GM21360 (cell line): ENCODE results near the gene CFAP298.
"Not testable (repeated sequence)": the region's sequence is repeated elsewhere in the genome, so short reads cannot be mapped to it uniquely, and the experiment has no call there.

Experiments used
- ATAC-seq: cut with Tn5 transposase; IDR thresholded peaks from one replicate; pipeline ENCODE4 v1.9.1; 2021; ENCODE audit warnings: mild to moderate bottlenecking, moderate library complexity; ENCODE audit not compliant: unreplicated experiment

Gene CFAP298, protein sequence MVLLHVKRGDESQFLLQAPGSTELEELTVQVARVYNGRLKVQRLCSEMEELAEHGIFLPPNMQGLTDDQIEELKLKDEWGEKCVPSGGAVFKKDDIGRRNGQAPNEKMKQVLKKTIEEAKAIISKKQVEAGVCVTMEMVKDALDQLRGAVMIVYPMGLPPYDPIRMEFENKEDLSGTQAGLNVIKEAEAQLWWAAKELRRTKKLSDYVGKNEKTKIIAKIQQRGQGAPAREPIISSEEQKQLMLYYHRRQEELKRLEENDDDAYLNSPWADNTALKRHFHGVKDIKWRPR

DNA sequence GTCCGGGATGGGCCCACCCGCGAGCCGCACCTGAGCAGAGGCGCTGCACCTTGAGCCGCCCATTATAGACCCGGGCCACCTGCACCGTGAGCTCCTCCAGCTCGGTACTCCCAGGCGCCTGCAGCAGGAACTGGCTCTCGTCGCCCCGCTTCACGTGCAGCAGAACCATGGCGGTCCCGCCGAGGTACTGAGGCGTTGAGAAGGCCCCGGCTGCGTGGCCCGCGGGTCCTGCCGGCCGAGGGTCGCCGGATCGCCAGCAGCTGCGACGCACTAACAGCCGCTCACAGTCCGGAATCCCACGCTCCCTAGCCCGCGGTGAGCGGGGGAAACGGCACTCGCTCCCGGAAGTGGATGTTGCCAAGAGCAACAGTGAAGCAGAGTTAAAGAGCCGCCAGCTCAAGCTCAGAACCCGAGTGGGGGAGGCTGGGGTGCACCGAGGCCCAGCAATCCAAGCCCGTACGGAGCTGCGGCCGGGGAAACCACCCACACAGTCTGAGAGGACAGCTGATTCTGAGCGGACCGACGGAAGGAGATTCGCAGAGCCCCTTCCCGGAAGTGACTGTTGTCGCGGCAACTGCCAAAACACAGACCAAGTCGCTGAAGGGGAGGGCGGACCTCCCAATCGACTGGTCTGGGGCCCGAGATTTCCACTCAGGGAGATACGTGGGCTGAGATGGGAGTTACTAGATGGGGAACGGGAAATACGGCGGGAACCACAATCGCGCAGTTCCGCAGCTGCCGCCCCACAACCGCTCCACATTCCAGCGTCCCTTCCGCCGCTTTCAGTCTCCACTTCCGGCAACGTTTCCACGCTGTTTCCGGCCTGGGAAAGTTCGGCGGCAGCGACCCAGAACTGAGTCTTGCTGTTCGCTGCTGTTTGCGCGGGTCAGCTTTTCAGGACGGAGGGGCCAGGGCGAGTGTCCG is at the start of gene CFAP298:
TSS of gene CFAP298 (minus strand) at position 303 of the 924 bp plus-strand sequence. CDS start at position 169, 134 bp downstream.
- ATAC-seq: peak; percentile 95

DNA sequence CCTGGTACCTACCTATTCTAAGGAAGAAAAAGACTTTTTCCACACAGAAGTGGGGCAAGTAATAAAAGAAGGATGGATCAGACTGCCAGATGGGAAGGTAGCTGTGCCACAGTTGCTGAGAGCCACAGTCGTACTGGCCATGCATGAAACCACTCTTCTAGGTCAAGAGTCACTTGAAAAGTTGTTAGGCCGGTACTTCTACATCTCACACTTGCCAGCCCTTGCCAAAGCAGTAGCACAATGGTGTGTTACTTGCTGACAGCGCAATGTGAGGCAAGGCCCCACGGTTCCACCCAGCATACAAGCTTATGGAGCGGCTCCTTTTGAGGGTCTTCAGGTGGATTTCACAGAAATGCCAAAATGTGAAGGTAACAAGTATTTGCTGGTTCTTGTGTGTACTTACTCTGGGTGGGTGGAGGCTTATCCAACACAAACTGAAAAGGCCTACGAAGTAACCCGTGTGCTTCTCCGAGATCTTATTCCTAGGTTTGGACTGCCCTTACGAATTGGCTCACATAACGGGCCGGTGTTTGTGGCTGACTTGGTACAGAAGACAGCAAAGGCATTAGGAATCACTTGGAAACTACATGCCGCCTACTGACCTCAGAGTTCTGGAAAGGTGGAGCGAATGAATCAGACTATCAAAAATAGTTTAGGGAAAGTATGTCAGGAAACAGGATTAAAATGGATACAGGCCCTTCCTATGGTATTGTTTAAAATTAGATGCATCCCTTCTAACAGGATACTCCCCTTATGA is 49.0 kb upstream of the CFAP298 start:
- not testable (repeated sequence) for ATAC-seq

DNA sequence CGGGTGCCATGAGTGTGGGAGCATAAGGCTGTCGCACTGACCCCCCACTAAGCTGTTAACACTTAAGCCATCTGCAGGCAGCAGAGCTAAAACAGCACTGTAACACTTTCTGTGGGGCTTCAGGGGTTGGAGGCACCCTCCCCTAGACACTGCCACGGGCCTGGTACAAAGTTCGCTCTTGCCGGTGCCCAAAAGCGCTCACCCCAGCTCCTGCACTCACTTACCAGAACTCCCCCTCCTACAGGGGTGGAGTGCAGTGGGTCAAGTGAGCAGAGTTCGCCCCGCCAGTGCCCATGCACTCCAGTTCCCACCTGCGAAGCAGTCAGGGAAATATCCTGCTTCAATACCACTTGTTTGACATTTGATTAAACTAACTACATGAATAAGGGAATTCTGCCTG is 46.3 kb upstream of the CFAP298 start:
- ATAC-seq: no peak

DNA sequence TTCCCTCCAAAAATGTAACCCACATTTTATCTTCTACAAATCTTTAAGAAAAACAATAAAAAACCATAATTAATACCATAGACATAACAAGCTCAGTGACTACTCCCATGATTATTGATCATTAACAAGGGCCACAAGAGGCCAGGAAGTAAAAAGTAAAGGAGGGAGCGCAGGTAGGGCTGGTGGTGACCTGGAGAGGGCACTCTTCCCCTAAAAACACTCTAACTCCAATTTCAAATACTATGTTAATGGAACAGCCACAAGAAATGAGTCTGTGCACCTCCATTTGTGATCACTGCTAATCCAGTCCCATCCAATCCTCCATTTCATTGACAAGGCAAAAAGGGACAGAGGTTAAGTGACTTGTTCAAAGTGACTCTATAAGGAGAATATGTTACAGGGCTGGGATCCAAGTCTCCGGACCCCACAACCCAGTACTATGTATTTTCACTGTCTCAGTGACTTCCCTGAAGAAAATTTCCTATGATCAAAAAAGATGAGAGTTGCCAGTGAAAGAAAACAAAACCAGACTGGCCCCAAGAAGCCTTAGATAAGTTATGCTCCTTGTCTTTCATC is 41.2 kb upstream of the CFAP298 start:
- ATAC-seq: no peak

DNA sequence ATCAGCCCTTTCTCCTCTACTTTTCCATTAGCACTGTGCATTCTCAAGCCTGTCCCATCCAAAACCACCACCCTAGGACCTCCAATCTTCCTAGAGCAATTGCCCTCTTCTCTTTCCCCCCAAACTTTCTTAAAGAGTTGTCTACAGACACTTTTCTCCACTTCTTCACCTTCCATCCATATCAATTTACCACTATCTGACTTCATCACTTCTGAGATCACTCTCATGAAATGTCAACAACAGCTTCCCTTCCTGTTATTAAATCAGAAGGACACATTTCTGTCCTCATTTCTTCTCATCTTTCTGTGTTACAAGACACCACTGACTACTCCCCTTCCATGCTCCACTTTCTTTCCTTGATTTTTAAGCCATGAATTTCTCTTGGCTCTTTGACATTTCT is 36.0 kb upstream of the CFAP298 start:
- ATAC-seq: no peak

DNA sequence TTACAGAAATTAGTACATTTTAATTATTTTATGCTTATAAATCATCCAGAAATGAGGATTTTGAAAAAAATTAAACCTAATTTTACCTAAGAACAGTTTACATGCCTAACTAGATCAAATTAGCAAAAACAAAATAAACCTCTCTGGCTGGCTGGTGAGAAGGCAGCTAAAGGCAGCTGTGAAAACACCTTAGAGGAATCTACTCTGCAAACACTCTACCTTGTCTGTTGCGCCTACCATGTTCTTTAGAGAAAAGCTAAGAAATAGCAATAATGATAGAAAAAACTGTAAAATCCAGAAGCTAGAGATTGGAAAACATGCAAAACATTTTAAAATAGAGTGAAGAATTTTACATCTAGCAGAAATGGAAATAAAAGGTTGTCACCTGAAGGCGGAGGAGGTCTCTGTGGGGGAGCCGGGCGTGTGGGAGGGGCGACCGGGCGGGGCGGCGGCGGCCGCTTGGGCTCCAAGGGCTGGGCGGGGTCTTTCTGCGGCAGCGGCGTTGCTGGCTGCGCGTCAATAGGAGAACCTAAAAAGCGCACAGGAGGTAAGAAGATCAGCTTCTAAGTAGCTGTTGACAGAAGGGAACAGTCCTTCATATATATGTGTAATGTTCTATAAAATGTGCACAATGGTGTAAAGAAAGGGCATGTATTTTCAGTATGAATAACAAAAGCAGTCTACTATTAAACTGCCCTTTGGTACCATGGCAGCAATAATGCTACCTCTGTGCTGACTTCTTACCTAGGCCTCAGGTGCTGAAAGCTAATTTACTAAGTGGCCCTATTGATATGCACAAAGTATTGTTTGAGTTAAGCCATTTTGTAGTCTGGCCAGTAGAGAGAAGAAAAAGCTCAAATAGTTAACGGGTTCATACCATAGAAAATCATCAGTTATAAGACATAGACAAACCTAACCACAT is 33.3 kb upstream of the CFAP298 start:
- ATAC-seq: no peak

DNA sequence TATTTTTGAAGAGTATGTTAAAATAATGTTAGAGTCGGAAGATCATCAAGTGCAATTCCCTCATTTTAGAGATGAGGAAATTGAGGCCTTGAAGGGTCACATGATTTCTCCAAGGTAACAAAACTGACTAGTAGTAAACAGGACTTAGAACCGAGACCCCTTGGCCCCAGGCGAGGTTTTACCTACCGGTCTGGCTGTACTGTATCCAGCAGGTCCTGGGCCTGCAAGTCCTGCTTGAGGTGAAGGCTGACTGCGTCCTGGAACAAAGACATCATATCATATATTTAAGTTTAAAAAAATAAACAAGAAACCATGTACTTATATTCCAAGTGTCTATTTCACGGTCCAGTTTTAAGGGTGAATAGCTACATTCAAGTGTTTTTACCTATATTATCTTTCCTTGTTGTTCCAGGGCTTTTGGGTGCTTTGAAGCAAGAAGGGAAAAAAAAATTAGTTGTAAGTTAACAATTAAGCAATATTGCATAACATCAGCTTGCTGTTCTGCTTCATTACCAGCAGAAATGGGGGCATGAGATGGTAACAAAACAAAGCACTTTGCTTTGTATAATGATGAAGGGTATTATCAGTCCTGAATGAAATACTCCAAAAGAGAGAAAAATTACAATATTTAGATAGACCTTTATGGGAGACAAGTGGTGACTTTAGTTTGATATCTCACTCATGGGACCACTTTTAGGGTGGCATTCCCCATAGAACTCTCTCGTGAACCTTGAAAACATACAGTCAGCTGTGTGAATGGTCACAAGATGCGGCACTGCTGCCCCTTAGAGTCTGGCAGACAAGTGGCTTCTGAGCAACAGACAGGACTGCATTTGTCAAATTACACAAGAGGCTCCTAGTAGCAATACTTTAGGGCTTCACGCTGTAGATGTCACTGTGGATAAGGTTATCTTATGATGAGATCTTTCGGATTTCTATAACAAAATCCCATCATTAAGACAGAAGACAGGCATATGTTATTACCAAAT is 29.8 kb upstream of the CFAP298 start:
- ATAC-seq: no peak

DNA sequence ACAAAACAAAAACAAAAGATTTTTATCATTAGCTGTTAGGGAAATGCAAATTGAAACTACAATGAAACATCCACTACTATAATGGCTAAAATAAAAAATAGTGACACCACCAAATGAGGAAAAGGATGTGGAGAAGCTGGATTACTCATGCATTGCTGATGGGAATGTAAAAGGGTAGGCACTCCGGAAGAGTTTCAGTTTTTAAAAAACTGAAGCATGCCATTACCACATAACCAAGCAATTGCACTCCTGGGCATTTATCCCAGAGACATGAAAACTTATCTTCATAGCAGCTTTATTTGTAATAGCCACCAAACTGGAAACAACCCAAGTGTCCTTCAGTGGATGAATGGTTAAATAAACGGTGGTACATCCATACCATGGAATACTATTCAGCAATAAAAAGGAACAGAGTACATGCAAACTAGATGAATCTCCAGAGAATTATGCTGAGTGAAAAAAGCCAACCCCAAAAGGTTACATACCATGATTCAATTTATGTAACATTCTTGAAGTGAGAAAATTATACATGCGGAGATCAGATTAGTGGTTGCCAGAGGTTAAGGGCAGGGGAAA is 14.5 kb upstream of the CFAP298 start:
- ATAC-seq: no peak

DNA sequence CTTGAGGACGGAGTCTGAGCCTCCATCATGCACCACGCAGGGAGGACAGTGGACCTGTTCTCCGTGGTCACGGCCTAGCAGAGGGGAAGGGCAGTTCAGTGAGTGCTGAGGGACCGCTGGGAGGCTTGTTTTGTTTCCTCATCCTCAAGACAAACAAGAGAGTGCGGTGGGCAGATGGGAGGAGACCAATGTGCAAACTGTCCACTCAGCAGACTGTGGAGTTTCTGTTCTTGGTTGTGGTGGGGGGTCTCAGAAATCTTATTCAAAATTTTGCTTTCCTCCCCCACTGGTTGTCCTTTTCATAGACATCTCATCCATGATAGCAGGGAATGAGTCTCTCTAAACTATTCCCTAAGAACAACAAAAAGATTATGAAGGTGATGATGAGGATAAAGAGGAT is 6.0 kb upstream of the CFAP298 start:
- ATAC-seq: not testable (repeated sequence)

DNA sequence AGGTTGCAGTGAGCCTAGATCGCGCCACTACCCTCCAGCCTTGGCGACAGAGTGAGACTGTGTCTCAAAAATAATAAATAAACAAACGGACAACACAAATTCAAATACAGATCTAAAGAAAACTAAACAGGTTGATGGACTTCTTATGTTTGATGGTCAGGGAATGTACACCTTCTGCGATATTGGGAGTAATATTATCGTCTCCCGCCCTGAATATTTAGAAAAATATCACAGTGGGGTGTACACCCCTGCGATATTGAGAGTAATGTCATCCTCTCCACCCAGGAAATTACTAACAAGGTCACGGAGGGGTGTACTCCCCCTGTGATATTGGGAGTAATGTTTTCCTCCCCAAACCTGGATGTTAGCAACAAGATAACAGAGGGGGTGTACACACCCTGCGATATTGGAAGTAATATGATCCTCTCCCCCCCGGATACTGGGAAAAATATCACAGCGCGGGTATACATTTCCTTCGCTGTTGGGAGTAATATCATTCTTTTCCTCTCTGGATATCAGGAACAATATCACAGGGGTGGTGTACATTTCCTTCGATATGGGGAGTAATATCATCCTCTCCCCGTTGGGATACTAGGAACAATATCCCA is 1.4 kb upstream of the CFAP298 start:
- ATAC-seq: no peak

DNA sequence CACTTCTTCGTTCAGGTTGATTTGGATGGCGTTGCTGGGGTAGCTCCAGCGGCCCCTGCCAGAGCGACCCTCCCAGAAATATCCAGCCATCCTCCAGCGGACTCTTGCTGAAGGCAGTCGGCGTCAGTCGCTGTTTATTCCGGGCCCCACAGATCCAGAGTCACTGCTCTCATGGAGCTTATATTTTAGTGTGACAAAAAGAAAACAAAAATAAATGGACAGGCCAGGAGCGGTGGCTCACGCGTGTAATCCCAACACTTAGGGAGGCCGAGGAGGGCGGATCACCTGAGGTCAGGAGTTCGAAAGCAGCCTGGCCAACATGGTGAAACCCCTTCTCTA is 791 bp upstream of the CFAP298 start:
- ATAC-seq: no peak

DNA sequence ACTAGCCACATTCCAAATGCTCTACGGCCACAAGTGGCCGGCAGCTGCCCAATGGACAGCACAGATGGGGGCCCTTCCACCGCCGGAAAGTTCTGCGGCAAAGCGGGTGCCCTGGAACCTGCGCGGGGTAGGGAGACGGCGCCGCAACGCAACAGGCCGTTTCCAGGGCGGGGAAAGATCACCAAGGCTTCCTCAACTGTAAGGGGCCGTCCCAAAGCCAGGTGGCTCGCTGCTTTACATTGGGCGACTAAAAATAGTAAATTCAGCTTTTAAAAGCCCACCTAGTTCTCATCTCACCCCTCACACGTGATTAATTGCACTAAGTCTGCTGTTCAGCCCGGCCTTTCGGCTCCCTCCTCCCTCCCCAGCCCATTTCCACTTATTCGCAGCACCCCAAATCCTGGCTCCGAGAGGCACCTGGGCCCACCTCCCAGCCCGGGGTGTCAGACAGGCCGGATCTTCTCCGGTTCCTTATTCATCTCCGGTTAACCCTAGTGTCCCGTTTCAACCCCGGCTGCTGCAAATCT is 643 bp downstream of the CFAP298 start:
- no peak for ATAC-seq

DNA sequence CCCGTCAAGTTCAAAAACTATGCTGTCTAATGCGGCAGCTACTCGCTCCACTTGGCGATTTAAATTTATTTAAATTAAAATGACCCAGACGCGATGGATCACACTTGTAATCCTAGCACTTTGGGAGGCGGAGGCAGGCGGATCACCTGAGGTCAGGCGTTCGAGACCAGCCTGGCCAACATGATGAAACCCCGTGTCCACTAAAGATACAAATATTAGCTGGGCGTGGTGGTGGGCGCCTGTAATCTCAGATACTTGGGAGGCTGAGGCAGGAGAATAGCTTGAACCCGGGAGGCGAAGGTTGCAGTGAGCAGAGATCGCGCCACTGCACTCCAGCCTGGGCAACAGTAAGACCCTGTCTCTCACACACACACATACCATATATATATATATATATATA is 1.2 kb downstream of the CFAP298 start:
- ATAC-seq: not testable (repeated sequence)

DNA sequence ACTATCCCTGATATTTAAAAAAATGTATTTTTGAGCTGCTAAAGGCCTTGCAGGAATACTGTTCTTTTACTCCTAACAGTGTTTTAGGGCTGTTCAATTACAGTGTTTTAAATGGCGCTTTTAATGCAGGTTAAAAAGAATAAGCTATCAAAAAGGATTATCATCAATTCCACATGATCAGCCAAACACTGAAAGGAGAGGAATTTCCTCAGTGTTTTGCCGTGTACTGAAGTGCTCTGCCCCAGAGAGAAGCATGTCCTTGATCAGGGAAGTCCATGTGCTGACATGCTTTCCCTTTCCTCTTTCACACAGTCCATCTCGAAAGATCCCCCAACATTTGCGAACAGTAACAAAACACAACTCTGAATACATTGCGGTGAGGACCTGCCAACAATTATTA is 3.3 kb downstream of the CFAP298 start:
- ATAC-seq: no peak

DNA sequence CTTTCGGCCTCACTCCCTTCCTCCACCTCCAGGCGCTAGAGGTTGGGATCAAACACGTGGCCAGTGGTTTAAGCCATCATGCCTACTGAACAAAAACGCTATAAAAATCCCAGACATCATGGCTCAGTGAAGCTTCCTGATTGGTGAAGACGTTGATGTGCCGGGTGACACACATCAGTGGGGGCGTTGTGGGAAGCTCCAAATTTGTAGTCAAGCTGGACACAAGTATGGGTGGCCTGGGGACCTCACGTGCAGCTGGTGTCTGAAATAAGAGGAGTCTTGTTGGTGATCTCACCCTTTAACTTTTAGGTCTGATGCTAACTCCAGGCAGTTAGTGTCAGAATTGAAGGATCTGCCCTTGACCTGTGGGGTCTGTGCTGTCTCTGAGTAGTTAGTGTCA is 6.7 kb downstream of the CFAP298 start:
- ATAC-seq: no peak

DNA sequence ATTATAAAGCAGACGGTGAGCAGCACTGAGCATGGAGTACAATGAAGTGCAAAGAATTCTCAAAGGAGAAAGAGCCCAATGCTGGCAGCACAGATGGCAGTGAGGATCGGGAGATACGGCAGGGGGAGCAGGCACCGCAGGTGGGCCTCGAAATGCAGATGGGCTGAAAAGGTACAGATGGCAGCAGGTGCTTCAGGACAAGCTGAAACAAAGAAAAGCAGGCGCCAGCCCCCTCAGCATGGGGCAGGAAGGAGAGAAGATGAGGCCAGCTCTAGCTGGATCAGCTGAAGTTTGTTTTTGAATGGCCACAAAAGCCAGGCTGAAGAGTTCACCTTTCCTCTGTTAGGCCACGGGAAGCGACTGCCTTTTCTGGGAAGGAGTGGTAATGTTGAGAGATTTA is 7.7 kb downstream of the CFAP298 start:
- ATAC-seq: no peak

DNA sequence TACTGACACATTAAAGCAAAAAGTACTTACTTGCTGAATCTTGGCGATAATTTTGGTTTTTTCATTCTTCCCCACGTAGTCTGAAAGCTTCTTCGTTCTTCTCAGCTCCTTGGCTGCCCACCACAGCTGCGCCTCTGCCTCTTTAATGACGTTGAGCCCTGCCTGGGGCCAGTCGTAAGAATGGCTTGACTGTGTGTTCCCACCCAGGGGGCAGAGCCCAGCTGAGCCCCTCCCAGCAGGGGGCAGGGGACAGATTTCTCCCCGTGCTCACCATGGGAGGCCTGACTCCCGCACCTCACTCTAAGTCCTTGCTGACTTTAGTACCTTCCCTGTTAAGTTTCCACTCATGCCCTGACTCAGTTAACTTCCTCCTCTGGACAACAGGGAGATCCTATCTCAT is 9.0 kb downstream of the CFAP298 start:
- ATAC-seq: no peak

DNA sequence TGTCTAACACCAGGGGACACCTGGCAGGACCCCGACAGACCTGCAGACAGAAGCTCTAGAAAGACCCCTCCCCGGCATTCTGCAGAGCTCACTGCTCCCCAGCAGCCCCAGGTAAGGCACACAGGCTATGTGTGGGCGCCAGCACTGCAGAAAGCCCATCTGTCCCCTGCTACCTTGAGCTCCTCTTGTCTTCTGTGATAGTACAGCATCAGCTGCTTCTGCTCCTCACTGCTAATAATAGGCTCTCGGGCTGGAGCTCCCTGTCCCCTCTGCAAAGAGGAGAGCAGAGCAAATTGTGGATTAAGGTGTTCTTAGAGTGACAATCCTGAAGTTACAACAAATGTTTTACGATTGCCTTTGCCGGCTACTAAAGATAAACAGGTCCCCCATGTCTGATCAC is 10.1 kb downstream of the CFAP298 start:
- no peak for ATAC-seq
